HEK293 (cell line): Measurements from ENCODE around the gene XPOT.

Experiments used
- ZBTB21 ChIP-seq: fragments of 450-650 bp; formaldehyde crosslinking; IDR thresholded peaks from 2 replicates; pipeline ENCODE4 v1.5.1; 2017; ENCODE audit warnings: missing biosample characterization, missing genetic modification characterization
- ZBTB49 ChIP-seq: fragments of 450-650 bp; formaldehyde crosslinking; IDR thresholded peaks from 2 replicates; pipeline ENCODE4 v1.5.1; 2016; ENCODE audit warnings: missing biosample characterization, missing genetic modification characterization, low read depth
- ZNF133 ChIP-seq: fragments of 450-650 bp; formaldehyde crosslinking; IDR thresholded peaks from 2 replicates; pipeline ENCODE4 v1.5.1; 2016; ENCODE audit warnings: missing biosample characterization, missing genetic modification characterization
- ZNF140 ChIP-seq: fragments of 450-650 bp; formaldehyde crosslinking; IDR thresholded peaks from 2 replicates; pipeline ENCODE4 v1.5.1; 2016; ENCODE audit warnings: missing biosample characterization, missing genetic modification characterization
- ZNF302 ChIP-seq: fragments of 450-650 bp; formaldehyde crosslinking; IDR thresholded peaks from 2 replicates; pipeline ENCODE4 v1.5.1; 2016; ENCODE audit warnings: missing biosample characterization, missing genetic modification characterization, low read depth
- ZNF701 ChIP-seq: fragments of 450-650 bp; formaldehyde crosslinking; IDR thresholded peaks from 2 replicates; pipeline ENCODE4 v1.5.1; 2016; ENCODE audit warnings: missing biosample characterization, missing genetic modification characterization
- ZNF837 ChIP-seq: fragments of 450-650 bp; formaldehyde crosslinking; IDR thresholded peaks from 2 replicates; pipeline ENCODE4 v1.5.1; 2016; ENCODE audit warnings: missing biosample characterization, missing genetic modification characterization
- ZXDB ChIP-seq: fragments of 450-650 bp; formaldehyde crosslinking; IDR thresholded peaks from 2 replicates; pipeline ENCODE4 v1.5.1; 2016; ENCODE audit warnings: missing biosample characterization, missing genetic modification characterization
- TF ChIP-seq, protein P1 (sequence below): fragments of 450-650 bp; formaldehyde crosslinking; IDR thresholded peaks from 2 replicates; pipeline ENCODE4 v1.5.1; 2016; ENCODE audit warnings: missing biosample characterization, missing genetic modification characterization

- TF ChIP-seq ZNF133 (tag by site-specific recombination) (no peak), ZXDB (no peak), ZNF140 (tag by site-specific recombination) (no peak), ZBTB21 (tag by site-specific recombination) (no peak), ZBTB49 (no peak), ZNF701 (tag by site-specific recombination) (no peak), ZNF302 (no peak), ZNF837 (tag by site-specific recombination) (no peak)
- TF ChIP-seq, protein P1, sequence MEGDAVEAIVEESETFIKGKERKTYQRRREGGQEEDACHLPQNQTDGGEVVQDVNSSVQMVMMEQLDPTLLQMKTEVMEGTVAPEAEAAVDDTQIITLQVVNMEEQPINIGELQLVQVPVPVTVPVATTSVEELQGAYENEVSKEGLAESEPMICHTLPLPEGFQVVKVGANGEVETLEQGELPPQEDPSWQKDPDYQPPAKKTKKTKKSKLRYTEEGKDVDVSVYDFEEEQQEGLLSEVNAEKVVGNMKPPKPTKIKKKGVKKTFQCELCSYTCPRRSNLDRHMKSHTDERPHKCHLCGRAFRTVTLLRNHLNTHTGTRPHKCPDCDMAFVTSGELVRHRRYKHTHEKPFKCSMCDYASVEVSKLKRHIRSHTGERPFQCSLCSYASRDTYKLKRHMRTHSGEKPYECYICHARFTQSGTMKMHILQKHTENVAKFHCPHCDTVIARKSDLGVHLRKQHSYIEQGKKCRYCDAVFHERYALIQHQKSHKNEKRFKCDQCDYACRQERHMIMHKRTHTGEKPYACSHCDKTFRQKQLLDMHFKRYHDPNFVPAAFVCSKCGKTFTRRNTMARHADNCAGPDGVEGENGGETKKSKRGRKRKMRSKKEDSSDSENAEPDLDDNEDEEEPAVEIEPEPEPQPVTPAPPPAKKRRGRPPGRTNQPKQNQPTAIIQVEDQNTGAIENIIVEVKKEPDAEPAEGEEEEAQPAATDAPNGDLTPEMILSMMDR (tag by site-specific recombination) = no peak
Measured at GRCh38 chr12:64387197-64387816, 16.9 kb upstream of the XPOT start.
